ENCODE data around the gene GZMB.
"Not testable (repeated sequence)": the region's sequence is repeated elsewhere in the genome, so short reads cannot be mapped to it uniquely, and the experiment has no call there.

The GZMB gene

GRCh38 chr14:24605435-24606190 lies 28.4 kb downstream of the GZMB start:
- DNase-seq, result peak; percentile 25
- TF ChIP-seq CTCF (IDR thresholded peaks at IDR 0.05; ENCODE audit: low read depth, low read length), result peak; percentile 80
- peaks cover 64% of the 10 kb centered on the region for H3K27me3 ChIP-seq (ENCODE audit: insufficient read depth, low read depth, severe bottlenecking)
- H3K4me3 ChIP-seq (ENCODE audit: low read depth, low read length), result no peak overlapping the region
- H3K36me3 ChIP-seq, result no peaks in the 10 kb centered on the region
- no peaks in the 10 kb centered on the region for H3K9me3 ChIP-seq (ENCODE audit: severe bottlenecking)
- H3K27ac ChIP-seq, result no peak overlapping the region

- H3K27ac ChIP-seq, result no peak overlapping the region
- no peak overlapping the region for H3K4me3 ChIP-seq (ENCODE audit: low read depth, low read length)
- H3K36me3 ChIP-seq, result no peaks in the 10 kb centered on the region
- H3K27me3 ChIP-seq (ENCODE audit: insufficient read depth, low read depth, severe bottlenecking), result peaks cover 10% of the 10 kb centered on the region
- no peak for TF ChIP-seq CTCF (IDR thresholded peaks at IDR 0.05; ENCODE audit: low read depth, low read length)
- no peaks in the 10 kb centered on the region for H3K9me3 ChIP-seq (ENCODE audit: severe bottlenecking)
- DNase-seq, result no peak
Measured at GRCh38 chr14:24597403-24597802, 36.6 kb downstream of the GZMB start.

GRCh38 chr14:24595073-24595808 lies 38.7 kb downstream of the GZMB start:
- Histone ChIP-seq H3K27me3 (ENCODE audit: insufficient read depth, low read depth, severe bottlenecking) (peaks cover 8% of the 10 kb centered on the region), H3K27ac (no peak overlapping the region), H3K36me3 (no peaks in the 10 kb centered on the region), H3K4me3 (ENCODE audit: low read depth, low read length) (no peak overlapping the region), H3K9me3 (ENCODE audit: severe bottlenecking) (no peaks in the 10 kb centered on the region)
- no peak for DNase-seq
- TF ChIP-seq CTCF (IDR thresholded peaks at IDR 0.05; ENCODE audit: low read depth, low read length), result no peak

- H3K27me3 ChIP-seq (ENCODE audit: insufficient read depth, low read depth, severe bottlenecking), result peaks cover 13% of the 10 kb centered on the region
- not testable (repeated sequence) for DNase-seq; H3K27ac ChIP-seq; H3K36me3 ChIP-seq; H3K4me3 ChIP-seq (ENCODE audit: low read depth, low read length); H3K9me3 ChIP-seq (ENCODE audit: severe bottlenecking)
Measured at GRCh38 chr14:24591004-24591403, 43.0 kb downstream of the GZMB start.

- DNase-seq; H3K27ac ChIP-seq; H3K36me3 ChIP-seq; H3K9me3 ChIP-seq (ENCODE audit: severe bottlenecking); H3K4me3 ChIP-seq (ENCODE audit: low read depth, low read length): not testable (repeated sequence)
- H3K27me3 ChIP-seq (ENCODE audit: insufficient read depth, low read depth, severe bottlenecking), result peaks cover 27% of the 10 kb centered on the region
Measured at GRCh38 chr14:24584402-24584801, 49.6 kb downstream of the GZMB start.

Data from WERI-Rb-1 (cell line).